Activated gamma-delta T cell treated with anti-CD3 and anti-CD28 coated beads, Interleukin-2, amount 50 U/mL, for 16 hours (primary cell): ENCODE results near the gene FGF19.

Source experiments
- DNase-seq: peaks from one replicate; pipeline ENCODE4 v3.0.0-alpha.2; 2020; ENCODE audit warnings: low read depth

FGF19 gene, protein sequence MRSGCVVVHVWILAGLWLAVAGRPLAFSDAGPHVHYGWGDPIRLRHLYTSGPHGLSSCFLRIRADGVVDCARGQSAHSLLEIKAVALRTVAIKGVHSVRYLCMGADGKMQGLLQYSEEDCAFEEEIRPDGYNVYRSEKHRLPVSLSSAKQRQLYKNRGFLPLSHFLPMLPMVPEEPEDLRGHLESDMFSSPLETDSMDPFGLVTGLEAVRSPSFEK

DNA sequence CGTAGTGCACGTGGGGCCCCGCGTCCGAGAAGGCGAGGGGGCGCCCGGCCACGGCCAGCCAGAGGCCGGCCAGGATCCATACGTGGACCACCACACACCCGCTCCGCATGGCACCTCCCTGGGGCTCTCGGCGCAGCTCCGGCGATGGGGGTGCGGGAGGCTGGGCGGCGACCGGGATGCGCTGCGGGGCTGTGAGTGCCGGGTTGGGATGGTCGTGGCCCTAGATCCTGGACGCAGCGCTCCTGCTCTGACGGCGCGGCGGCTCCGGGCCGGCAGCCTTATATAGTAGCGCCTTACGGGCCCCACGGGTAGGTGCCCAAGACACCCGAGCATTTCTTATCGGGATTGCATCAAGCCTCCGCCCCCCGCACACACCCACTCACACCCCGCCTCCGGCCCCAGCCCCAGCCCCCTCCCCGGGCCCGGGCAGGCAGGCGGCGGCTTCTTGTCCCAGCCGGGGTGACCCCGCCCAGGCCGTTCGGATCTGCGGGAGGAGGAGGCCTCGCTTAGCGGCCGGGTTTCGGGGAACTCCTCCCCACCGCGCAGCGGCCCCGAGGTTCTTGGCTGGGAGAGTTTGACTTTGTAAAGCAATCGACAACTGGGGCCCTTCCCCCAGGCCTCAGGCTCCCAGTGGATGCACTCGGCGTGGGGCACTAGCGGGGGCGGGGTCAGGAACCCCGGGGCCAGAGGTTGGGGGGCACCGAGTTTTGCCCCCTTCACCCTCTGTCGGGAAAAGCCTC is at the start of gene FGF19:
Gene FGF19, minus strand, starts transcription at position 255 of the 740 bp plus-strand sequence. Its CDS starts 146 bp downstream, at position 109.
- DNase-seq, result no peak

DNA sequence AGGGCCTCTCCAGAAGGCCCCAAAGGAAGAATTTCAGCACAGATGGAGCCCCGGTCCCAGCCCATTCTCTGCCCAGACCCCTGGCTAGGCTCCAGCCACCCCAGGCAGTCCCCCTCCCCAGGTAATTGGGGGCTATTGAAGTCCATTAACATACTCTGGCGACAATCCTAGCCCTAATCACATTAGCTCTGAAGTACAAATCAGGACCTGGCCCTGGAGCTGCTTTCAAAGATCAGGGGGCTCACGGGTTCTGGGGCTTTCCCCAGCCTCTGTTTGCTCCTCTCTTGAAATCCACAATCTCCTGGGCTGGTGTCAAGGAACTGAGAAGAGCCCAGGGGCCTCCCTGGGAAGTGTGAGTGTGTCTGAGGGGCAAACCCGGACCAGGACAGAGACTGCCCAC is 49.1 kb upstream of the FGF19 start:
- DNase-seq, result no peak

- no peak for DNase-seq
Observed at GRCh38 chr11:69750875-69751597, 47.2 kb upstream of the FGF19 start.

GRCh38 chr11:69750108-69750850 is 46.5 kb upstream of the FGF19 start:
- no peak for DNase-seq

- DNase-seq, result no peak
Observed at GRCh38 chr11:69748637-69749036, 44.8 kb upstream of the FGF19 start.

GRCh38 chr11:69746752-69747742 is 43.2 kb upstream of the FGF19 start:
- no peak for DNase-seq

GRCh38 chr11:69746140-69746539 is 42.3 kb upstream of the FGF19 start:
- DNase-seq, result no peak

- no peak for DNase-seq
Observed at GRCh38 chr11:69745201-69745600, 41.4 kb upstream of the FGF19 start.

DNA sequence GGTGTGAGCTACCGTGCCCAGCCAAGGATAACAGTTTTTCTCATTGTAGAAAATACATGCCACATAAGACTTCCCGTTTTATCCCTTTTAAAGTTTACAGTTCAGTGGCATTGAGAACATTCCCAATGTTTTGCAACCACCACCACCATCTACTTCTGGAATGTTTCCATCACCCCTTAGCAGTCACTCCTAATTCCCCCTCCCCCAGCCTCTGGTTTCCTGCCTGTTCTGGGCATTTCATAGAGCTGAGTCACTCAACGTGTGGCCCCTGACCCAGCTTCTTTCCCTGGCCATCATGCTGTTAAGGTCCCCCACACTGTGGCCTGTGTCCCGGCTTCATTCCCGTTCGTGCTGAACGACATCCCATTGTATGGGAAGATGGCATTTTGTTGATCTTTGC is 40.6 kb upstream of the FGF19 start:
- no peak for DNase-seq

DNA sequence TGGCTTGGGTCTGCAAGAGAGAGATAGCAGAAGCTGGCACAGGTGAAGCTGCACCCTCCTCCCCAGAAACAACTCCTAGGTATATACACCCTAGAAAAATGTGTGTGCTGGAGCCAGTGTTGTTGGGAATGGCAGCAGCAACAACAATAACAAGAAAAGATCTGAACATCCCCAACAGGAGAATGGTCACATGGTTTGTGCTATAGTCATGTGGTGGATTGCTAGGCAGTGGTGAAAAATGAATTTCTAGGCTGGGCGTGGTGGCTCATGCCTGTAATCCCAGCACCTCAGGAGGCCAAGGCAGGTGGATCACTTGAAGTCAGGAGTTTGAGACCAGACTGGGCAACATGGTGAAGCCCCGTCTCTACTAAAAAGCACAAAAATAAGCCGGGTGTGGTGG is 31.0 kb upstream of the FGF19 start:
- no peak for DNase-seq

DNA sequence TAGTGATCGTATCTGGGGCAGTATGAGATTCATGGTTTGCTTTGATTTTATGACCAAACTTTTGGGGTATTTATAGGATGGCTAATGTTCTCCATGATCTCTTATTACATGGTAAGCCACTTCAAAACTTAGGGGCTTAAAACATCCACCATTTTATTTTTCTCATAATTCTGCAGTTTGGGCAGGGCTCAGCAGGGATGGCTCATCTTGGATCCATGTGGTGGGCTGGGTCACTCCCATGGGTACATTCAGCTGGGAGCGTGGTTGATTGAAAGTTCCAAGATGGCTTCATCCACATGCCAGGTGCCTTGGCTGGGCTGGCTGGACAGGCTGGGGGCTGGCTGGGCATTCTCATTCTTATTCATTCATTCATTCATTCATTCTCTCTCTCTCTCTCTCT is 30.5 kb upstream of the FGF19 start:
- no peak for DNase-seq

DNA sequence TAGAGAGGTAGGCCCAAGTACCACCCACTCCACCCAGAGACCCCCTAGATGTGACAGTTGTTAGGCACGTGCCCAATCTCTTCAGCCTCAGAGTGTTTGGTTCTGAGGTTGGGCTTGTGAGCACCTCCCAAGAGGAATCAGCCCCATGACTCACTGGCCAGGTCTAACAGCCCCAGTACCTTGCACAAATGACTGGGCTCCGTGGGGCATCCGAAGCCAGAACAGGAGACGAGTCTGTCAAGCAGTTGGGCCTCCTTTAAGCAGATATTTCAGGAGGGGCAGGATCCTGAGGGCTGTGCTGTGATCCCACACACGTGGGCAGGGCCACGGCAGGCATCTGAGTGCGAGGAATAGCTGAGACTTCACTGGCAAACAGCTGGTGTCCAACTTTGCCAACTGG is 29.1 kb upstream of the FGF19 start:
- DNase-seq, result no peak

DNA sequence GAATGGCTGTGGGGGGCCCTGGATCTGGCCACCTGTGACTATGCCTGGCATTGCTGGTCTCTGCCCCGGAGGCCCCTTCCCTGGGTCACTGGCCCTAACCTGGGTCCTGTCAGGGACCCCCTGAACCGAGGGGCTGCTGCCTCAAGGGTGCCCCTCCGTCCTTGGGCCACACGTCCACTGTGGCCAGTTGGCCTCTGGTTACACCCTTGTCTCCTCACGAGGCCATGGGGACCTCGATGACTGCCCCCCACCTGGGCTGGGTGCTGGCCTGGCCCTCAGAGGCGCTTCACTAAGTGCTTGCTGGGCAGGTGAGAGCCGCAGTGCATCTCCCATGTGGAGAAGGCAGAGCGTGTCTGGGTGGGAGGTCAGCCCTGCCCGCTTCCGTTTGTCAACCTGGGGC is 27.3 kb upstream of the FGF19 start:
- DNase-seq, result no peak

- DNase-seq, result no peak
Observed at GRCh38 chr11:69730500-69730899, 26.7 kb upstream of the FGF19 start.

GRCh38 chr11:69729252-69729651 is 25.4 kb upstream of the FGF19 start:
- no peak for DNase-seq

GRCh38 chr11:69727266-69727665 is 23.4 kb upstream of the FGF19 start:
- no peak for DNase-seq

- DNase-seq, result no peak
Observed at GRCh38 chr11:69726481-69726880, 22.7 kb upstream of the FGF19 start.

GRCh38 chr11:69726019-69726418 is 22.2 kb upstream of the FGF19 start:
- no peak for DNase-seq

- DNase-seq, result no peak
Observed at GRCh38 chr11:69721745-69722144, 17.9 kb upstream of the FGF19 start.

GRCh38 chr11:69721106-69721505 is 17.3 kb upstream of the FGF19 start:
- no peak for DNase-seq

DNA sequence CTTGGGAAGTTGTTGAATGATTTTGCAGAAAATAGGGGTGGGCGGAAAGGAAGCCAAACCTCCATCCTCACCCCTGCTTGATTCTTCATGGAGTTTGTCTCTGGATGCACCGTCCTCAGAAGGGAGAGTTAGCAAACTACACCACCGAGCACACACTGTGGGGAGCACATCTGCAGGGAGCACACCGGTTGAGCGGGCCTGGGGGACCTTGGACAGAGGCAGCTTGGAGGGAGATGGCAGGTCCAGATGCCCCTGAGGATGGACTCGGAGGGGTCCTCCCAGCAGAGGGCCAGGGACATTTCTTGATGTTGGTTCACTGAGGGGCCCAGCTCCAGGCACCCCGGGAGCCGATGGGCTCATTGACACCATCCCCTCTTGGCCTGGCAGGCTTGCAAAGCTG is 15.1 kb upstream of the FGF19 start:
- DNase-seq, result no peak
